HFF-Myc (cell line): ENCODE results near the gene CXorf58.

ENCODE experiments used
- DNase-seq: peaks from one replicate; pipeline ENCODE4 v3.0.0-alpha.2; 2011; ENCODE audit warnings: low read depth; ENCODE audit errors: extremely low read depth
- H3K4me3 ChIP-seq: replicated peaks from 2 replicates; pipeline ENCODE4 v1.5.1; 2011; ENCODE audit warnings: low read depth, mild to moderate bottlenecking, control low read depth, low read length
- TF ChIP-seq, protein P1 (sequence below): IDR thresholded peaks from 2 replicates; pipeline ENCODE4 v1.5.1; 2012; ENCODE audit warnings: mild to moderate bottlenecking, low read depth, low read length, control low read depth; ENCODE audit errors: missing control alignments

The CXorf58 gene

DNA sequence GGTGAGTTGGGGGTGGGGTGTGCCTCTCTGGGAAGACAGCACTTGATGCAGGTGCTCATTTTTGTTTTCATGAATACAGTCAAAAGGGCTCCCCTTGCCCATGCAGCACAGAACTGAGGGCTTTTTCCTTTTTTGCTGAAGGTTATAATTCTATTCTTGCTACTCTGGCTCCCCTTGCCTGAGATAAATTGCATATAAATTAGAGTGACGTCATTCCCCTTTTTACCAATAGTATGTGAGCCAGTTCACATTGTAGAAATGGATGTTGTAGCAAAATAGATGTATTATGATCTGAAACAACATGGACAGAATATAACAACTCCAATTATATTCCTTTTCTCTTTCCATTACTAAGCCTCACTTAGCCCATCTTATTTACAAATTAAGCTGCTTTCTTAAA, 28.4 kb downstream of the CXorf58 start:
- TF ChIP-seq, protein P1, sequence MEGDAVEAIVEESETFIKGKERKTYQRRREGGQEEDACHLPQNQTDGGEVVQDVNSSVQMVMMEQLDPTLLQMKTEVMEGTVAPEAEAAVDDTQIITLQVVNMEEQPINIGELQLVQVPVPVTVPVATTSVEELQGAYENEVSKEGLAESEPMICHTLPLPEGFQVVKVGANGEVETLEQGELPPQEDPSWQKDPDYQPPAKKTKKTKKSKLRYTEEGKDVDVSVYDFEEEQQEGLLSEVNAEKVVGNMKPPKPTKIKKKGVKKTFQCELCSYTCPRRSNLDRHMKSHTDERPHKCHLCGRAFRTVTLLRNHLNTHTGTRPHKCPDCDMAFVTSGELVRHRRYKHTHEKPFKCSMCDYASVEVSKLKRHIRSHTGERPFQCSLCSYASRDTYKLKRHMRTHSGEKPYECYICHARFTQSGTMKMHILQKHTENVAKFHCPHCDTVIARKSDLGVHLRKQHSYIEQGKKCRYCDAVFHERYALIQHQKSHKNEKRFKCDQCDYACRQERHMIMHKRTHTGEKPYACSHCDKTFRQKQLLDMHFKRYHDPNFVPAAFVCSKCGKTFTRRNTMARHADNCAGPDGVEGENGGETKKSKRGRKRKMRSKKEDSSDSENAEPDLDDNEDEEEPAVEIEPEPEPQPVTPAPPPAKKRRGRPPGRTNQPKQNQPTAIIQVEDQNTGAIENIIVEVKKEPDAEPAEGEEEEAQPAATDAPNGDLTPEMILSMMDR, result no peak
- H3K4me3 ChIP-seq, result no peak overlapping the region
- DNase-seq, result no peak

DNA sequence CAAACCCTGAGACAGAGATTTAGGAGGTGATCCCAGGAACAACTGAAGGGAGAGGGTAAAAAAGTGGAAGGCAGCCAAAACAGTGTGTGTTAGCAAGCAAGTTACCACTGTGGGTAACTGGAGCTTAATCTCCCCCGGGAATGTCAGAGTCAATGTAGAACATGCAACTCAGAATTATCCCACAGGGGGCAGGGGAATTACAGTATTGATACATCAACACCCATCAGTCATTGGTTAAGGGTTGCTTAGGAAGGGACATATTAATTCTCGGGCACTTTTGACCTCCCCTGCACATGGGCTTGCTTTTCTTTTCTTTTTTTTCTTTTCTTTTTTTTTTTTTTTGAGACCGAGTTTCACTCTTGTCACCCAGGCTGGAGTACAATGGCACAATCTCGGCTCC, 29.3 kb downstream of the CXorf58 start:
- TF ChIP-seq, protein P1, result no peak
- no peak overlapping the region for H3K4me3 ChIP-seq
- DNase-seq, result no peak

DNA sequence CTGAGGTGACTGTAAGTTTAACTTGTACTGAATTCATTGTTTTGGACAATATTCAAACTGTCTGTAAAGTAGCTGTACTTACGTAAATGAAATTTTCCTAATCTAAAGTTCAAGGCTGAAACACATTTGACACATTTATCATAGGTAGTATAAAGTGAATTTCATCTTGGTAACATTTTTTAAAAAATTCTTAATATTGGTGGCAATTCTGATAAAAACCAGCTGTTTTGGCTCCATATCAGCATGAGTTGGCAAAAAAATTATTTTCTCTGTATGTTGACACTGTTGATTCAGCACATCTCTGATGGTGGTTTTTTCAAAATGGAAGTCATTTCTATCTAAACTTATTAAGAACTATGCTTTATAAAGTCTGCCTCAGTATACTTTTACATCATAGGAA, 30.9 kb downstream of the CXorf58 start:
- H3K4me3 ChIP-seq, result no peak overlapping the region
- TF ChIP-seq, protein P1, result no peak
- DNase-seq, result no peak

DNA sequence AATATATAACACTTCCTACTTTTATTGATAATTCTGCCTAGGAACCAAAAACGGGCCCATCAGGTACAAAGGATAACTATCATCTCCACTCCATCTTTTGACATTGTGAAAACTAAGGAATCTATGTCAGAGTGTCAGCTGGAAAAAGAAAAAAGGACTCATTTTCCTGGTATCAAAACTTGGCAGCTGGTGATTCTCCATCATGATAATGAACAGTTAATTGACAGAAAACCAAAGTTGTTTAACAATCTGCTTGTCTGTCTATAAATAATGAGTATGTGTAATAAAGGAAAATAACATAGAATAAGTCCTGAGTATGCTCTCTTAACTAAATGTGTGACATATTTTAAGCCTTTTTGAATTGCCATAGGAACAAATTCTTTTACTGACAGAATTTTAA, 31.4 kb downstream of the CXorf58 start:
- TF ChIP-seq, protein P1, result no peak
- no peak for DNase-seq
- H3K4me3 ChIP-seq, result no peak overlapping the region

DNA sequence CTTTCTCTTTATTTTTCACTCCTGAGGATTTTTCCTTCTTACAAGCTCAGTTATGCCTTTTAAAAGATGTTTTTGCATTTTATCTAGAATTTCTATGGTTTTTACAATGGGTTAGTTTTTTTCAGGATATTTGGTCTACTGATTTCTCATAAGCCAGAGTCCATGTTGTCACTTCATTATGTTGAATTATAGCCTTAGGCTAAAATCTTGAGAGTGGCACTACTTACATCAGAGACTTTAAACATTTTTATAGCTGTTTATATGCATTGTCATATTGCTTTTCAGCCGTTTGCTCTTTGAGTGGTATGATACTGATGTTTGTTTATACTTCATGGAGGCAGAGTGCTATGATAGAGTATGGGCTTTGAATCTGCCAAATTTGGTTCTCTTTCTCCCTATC, 36.4 kb downstream of the CXorf58 start:
- TF ChIP-seq, protein P1, result no peak
- H3K4me3 ChIP-seq, result no peak overlapping the region
- no peak for DNase-seq

DNA sequence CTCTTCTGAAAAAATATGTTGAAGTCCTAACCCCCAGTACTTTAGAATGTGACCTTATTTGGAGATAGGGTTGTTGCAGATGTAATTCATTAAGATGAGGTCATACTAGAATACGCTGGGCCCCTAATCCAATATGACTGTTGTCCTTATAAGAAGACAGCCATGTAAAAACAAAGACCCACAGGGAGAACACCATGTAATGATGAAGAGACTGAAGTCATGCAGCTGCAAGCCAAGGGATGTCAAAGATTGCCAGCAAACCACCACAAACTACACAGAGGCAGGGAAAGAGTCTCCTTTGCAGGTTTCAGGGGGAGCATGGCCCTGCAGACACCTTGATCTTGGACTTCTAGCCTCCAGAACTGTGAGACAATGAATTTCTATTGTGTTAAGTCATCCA, 37.4 kb downstream of the CXorf58 start:
- TF ChIP-seq, protein P1, result no peak
- DNase-seq, result no peak
- H3K4me3 ChIP-seq, result no peak overlapping the region

DNA sequence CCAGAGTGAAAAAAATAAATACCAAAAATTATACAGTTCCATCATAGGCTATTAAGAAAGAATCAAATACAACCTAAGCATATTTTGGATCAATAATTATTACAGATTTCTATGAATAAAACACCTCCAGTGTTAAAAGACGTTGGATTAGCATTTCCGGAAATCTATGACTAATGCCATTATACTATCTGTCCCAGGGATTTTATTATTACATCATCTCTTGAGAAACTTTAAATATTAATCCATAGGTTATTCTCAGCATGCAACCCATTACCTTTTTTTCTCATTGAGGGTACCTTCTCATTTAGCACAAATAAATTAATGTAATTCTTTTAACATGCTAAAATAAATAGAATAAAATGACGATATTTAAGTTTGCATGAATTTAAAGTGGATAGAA, 44.6 kb downstream of the CXorf58 start:
- TF ChIP-seq, protein P1, result no peak
- no peak for DNase-seq

More for the DNA sequence above, 44.6 kb downstream of the CXorf58 start:
- H3K4me3 ChIP-seq, result no peak overlapping the region
